ENCODE results near the gene ETNK2.
"Not testable (repeated sequence)": the region's sequence is repeated elsewhere in the genome, so short reads cannot be mapped to it uniquely, and the experiment has no call there.

ETNK2 gene

DNA sequence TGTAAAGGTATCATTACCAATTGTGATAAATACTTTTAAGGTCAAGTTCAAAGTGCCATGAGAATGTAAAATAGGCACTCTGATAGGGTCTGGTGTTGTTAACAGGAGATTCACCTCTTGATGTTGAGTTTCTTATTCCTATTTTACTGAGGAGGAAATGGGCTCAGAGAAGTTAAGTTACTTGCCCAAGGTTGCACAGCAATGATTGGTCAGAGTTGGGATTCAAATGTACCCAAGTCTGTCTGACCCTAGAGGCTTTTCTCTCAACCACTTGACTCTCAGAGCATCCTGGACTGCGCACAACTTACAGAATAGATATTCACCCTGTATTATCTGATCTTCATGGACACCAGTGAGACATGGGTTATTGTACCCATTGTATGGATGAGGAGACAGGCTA, 45.0 kb downstream of the ETNK2 start:
- TF ChIP-seq, protein P1, sequence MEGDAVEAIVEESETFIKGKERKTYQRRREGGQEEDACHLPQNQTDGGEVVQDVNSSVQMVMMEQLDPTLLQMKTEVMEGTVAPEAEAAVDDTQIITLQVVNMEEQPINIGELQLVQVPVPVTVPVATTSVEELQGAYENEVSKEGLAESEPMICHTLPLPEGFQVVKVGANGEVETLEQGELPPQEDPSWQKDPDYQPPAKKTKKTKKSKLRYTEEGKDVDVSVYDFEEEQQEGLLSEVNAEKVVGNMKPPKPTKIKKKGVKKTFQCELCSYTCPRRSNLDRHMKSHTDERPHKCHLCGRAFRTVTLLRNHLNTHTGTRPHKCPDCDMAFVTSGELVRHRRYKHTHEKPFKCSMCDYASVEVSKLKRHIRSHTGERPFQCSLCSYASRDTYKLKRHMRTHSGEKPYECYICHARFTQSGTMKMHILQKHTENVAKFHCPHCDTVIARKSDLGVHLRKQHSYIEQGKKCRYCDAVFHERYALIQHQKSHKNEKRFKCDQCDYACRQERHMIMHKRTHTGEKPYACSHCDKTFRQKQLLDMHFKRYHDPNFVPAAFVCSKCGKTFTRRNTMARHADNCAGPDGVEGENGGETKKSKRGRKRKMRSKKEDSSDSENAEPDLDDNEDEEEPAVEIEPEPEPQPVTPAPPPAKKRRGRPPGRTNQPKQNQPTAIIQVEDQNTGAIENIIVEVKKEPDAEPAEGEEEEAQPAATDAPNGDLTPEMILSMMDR (IDR thresholded peaks at IDR 0.05; ENCODE audit: borderline replicate concordance, insufficient read depth, low read depth, low read length) = no peak
- no peak overlapping the region for H3K4me3 ChIP-seq (ENCODE audit: low read depth, low read length)

DNA sequence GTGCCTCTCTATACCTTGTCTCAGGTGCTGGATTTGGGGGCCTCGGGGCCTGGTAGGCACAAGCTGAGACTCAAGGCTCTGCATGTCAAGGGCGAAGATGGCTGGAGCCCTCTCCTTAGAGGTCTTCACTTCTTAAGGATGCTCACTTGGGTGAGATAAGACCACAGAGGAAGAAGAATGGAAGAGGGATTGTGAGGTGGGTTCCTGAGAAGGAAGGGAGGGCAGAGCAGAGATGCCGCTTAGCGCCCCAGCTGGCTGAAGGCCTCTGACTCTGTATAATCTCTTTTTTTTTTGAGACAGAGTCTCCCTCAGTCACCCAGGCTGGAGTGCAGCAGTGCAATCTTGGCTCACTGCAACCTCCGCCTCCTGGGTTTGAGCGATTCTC, 46.7 kb downstream of the ETNK2 start:
- TF ChIP-seq, protein P1 (IDR thresholded peaks at IDR 0.05; ENCODE audit: borderline replicate concordance, insufficient read depth, low read depth, low read length) = no peak
- H3K4me3 ChIP-seq (ENCODE audit: low read depth, low read length) = no peak overlapping the region

DNA sequence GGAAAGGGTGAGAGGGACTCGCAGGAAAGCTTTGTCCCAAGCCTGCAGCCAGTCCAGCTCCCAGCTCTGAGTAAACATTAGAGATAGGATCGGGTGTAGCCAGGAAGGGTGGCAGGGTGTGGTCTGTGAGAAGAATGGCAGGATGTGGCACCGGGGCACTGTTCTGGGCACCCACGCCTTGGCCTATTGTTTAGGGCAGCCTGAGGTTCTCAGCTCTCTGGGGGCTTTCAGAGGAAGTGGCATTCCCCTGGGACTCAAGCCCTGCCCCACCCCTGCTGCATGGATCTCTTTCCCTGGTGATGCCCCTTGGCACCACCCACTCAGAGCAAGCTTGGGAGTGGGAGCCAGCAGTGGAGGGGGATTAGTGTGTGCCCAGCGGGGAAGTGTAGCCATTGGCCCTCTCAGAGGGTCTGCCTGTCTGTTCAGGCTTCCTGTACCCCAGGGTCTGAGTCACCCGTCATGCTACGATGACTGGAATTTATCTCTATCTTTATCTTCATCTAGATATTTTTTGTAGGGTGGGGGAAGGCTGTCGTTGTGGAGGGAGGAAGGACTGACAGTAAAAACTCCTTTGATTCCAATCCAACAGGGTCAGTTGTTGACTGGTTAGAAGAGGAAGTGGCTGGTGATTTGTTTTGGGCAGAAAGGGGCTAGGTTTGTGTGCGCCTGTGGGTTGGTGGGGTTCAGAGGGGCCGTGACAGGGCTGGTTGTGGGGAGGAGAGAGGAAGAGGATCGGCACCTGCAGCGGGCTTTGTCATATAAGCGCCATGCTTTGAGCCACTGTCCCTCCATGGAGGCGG, 47.3 kb downstream of the ETNK2 start:
- TF ChIP-seq, protein P1 (IDR thresholded peaks at IDR 0.05; ENCODE audit: borderline replicate concordance, insufficient read depth, low read depth, low read length) = no peak
- no peak overlapping the region for H3K4me3 ChIP-seq (ENCODE audit: low read depth, low read length)

GRCh38 chr1:204103431-204103741, 48.5 kb downstream of the ETNK2 start:
- TF ChIP-seq, protein P1 (IDR thresholded peaks at IDR 0.05; ENCODE audit: borderline replicate concordance, insufficient read depth, low read depth, low read length) = no peak
- H3K4me3 ChIP-seq (ENCODE audit: low read depth, low read length) = no peak overlapping the region

DNA sequence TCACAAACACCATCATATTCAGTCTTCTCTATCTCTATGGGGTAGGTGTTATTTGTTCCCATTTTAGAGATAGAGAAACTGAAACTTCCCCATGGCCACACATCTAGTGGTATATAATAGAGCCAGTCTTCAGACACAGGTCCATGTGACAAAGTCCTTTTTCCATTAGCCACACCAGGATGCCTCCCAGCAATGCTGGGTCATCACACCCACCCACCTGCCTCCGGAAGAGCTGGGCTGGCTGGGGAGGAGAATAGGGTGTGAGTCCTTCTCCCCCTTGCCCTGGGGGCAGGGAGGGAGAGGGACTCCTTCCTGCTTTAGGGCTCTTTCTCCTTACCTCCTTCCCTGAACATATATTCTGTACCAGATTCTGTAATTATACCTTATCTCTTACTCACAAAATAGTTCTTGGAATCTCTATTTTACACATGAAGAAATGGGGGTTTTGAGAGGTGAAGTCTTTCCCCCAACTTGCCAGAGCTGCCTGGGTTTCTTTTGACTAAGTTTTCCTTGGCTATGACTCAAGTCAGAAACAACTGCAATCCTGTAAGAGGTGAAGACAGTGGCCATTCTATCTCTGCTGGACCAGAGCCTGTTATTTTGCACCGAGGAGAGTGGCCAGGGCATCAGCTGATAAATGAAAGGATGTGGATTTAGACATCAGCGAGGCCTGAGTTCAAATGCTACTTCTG, 49.0 kb downstream of the ETNK2 start:
- no peak overlapping the region for H3K4me3 ChIP-seq (ENCODE audit: low read depth, low read length)
- TF ChIP-seq, protein P1 (IDR thresholded peaks at IDR 0.05; ENCODE audit: borderline replicate concordance, insufficient read depth, low read depth, low read length) = no peak

DNA sequence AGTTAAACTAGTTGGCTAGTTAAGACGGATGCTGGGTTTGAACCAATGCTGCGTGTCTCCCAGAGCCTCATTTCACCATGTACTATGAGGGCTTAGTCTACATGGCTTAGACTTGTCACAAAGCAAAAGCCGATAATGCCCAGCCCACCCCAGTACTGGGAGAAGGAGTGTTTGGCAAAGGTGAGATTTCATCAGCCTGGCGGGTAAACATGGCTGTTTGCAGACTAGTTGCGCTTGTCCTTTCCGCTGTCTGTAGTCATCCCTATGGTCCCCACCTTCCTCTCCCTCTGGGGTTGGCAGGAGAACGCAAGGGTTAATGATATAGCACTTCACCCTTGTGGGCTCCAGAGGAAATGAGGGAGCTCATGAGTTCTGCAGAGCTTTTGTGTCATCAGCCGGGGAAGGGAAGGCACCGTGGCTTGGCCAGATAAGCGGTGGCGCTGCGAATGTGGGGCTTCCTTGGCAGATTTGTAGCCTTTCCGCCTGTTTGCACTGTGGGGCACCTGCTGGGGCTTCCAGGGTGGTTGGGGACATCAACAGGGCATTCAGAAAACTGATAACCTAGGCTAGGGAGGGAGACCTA, 49.7 kb downstream of the ETNK2 start:
- TF ChIP-seq, protein P1 (IDR thresholded peaks at IDR 0.05; ENCODE audit: borderline replicate concordance, insufficient read depth, low read depth, low read length) = no peak
- no peak overlapping the region for H3K4me3 ChIP-seq (ENCODE audit: low read depth, low read length)

- H3K4me3 ChIP-seq (ENCODE audit: low read depth, low read length) = not testable (repeated sequence)
Measured at GRCh38 chr1:204099754-204100153, 52.1 kb downstream of the ETNK2 start.

Data from GM12875 (cell line).